Effector memory CD8-positive, alpha-beta T cell (primary cell): ENCODE data around the gene JAKMIP2.
"Not testable (repeated sequence)": the region's sequence is repeated elsewhere in the genome, so short reads cannot be mapped to it uniquely, and the experiment has no call there.

ENCODE experiments used
- ATAC-seq: fragments of 150-1000 bp; cut with Tn5 transposase; replicated peaks from 2 replicates; pipeline ENCODE4 v1.10.0; 2021; ENCODE audit warnings: mild to moderate bottlenecking, moderate library complexity
- DNase-seq, 3 experiments: peaks; one replicate each; pipeline ENCODE4 v3.0.0; 2021
- H3K27ac Mint-ChIP-seq, 2 donors: one replicate each; pipeline ENCODE4 v1.8.0; 2022; ENCODE audit warnings: mild to moderate bottlenecking in 2 of 2, mixed read lengths in 2 of 2, moderate library complexity in 2 of 2
- H3K27me3 Mint-ChIP-seq, 2 donors: one replicate each; pipeline ENCODE4 v1.8.0; 2022; ENCODE audit warnings: mixed read lengths in 2 of 2
- H3K36me3 Mint-ChIP-seq: one replicate; pipeline ENCODE4 v1.8.0; 2022; ENCODE audit warnings: mild to moderate bottlenecking, moderate library complexity, mixed read lengths; ENCODE audit not compliant: insufficient read depth
- H3K4me1 Mint-ChIP-seq, 2 donors: one replicate each; pipeline ENCODE4 v1.8.0; 2022; ENCODE audit warnings: low read depth in 2 of 2, mixed read lengths in 2 of 2
- H3K4me3 Mint-ChIP-seq, 2 donors: one replicate each; pipeline ENCODE4 v1.8.0; 2022; ENCODE audit warnings: mild to moderate bottlenecking in 2 of 2, mixed read lengths in 2 of 2, moderate library complexity in 2 of 2
- H3K9me3 Mint-ChIP-seq, 2 donors: one replicate each; pipeline ENCODE4 v1.8.0; 2022; ENCODE audit warnings: mixed read lengths in 2 of 2

Gene JAKMIP2

GRCh38 chr5:147805030-147805454 is 22.5 kb upstream of the JAKMIP2 start:
- no peaks in the 10 kb centered on the region for H3K27me3 Mint-ChIP-seq
- no peaks in the 10 kb centered on the region for H3K36me3 Mint-ChIP-seq
- no peaks in the 10 kb centered on the region for H3K9me3 Mint-ChIP-seq
- DNase-seq: peak; percentile 45 to 55 (median 45)
- H3K27ac Mint-ChIP-seq: peak overlapping the region; percentile 80 to 85
- H3K4me3 Mint-ChIP-seq: peak overlapping the region; percentile 29 to 52
- peaks cover 12 to 23% of the 10 kb centered on the region in 2 donors for H3K4me1 Mint-ChIP-seq
- ATAC-seq: peak; percentile 98

DNA sequence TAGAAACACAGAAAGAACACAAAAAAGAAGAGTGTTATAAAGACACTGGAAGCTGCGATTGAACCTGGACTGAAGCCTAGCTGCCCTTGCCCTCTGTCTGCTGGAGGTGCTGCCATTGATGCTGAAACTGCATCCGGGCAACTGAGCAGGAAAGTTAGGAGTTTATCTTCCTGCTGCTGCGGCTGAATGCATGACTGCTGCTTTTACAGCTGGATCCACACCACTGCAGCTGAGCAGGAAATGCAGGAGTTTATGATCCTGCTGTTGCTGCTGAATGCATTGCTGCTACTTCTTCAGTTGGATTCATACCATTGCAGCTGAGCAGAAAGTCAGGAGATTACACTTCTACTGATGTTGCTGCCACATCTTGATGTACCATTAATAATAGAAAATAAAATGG is 21.8 kb upstream of the JAKMIP2 start:
- Mint-ChIP-seq H3K27me3 (no peaks in the 10 kb centered on the region), H3K36me3 (no peaks in the 10 kb centered on the region), H3K4me1 (peaks cover 12 to 23% of the 10 kb centered on the region in 2 donors), H3K27ac (peak overlapping the region; percentile 80 to 85), H3K9me3 (no peaks in the 10 kb centered on the region), H3K4me3 (peak overlapping the region in 1 of 2 donors; percentile 52)
- ATAC-seq: no peak
- DNase-seq: no peak

DNA sequence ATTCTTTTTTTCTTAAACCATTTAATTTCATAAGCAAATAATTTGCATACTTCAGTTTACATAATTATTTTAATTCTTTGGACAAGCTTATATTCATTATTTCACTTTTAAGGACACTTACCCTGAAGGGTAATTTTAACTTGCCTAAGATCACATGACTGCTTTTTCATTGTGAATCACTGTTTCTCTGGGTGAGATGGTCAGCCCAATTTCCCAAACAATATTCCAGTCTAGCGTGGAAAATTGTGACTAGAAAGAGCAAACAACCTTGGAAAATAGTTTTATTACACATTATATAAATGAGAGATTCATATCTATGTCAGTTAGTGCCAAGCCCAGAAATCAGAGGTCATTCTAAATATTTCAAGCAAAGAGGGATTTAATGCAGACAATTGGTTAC is 21.4 kb upstream of the JAKMIP2 start:
- Mint-ChIP-seq H3K27me3 (no peaks in the 10 kb centered on the region), H3K27ac (peak overlapping the region in 1 of 2 donors; percentile 16), H3K36me3 (no peaks in the 10 kb centered on the region), H3K9me3 (no peaks in the 10 kb centered on the region), H3K4me3 (no peak overlapping the region), H3K4me1 (peaks cover 12 to 23% of the 10 kb centered on the region in 2 donors)
- DNase-seq: no peak
- no peak for ATAC-seq

DNA sequence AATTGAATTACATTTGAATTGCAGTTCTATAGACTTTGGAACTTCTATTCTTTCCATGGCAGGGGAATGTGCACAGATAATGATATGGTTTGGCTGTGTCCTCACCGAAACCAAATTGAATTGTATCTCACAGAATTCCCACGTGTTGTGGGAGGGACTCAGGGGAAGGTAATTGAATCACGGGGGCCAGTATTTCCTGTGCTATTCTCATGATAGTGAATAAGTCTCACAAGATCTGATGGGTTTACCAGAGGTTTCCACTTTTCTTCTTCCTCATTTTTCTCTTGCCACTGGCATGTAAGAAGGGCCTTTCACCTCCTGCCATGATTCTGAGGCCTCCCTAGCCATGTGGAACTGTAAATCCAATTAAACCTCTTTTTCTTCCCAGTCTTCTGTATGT is 20.6 kb upstream of the JAKMIP2 start:
- ATAC-seq, H3K4me3 Mint-ChIP-seq, H3K9me3 Mint-ChIP-seq, DNase-seq, H3K36me3 Mint-ChIP-seq, H3K27me3 Mint-ChIP-seq: not testable (repeated sequence)
- Mint-ChIP-seq H3K4me1 (peaks cover 12 to 23% of the 10 kb centered on the region in 2 donors), H3K27ac (peak overlapping the region in 1 of 2 donors; percentile 16)

GRCh38 chr5:147801461-147801860 is 18.9 kb upstream of the JAKMIP2 start:
- DNase-seq: no peak
- H3K4me3 Mint-ChIP-seq: no peak overlapping the region
- H3K9me3 Mint-ChIP-seq: no peaks in the 10 kb centered on the region
- H3K36me3 Mint-ChIP-seq: no peaks in the 10 kb centered on the region
- no peaks in the 10 kb centered on the region for H3K27me3 Mint-ChIP-seq
- no peak for ATAC-seq
- peaks cover 12 to 26% of the 10 kb centered on the region in 2 donors for H3K4me1 Mint-ChIP-seq
- H3K27ac Mint-ChIP-seq: no peak overlapping the region

- ATAC-seq: no peak
- peaks cover 5 to 7% of the 10 kb centered on the region in 2 donors for H3K27me3 Mint-ChIP-seq
- H3K36me3 Mint-ChIP-seq: no peaks in the 10 kb centered on the region
- no peak for DNase-seq
- H3K9me3 Mint-ChIP-seq: no peaks in the 10 kb centered on the region
- no peak overlapping the region for H3K4me3 Mint-ChIP-seq
- no peak overlapping the region for H3K27ac Mint-ChIP-seq
- peaks cover 12 to 23% of the 10 kb centered on the region in 2 donors for H3K4me1 Mint-ChIP-seq
These were observed 18.0 kb upstream of the JAKMIP2 start for GRCh38 chr5:147800491-147800890.

GRCh38 chr5:147796556-147797308 is 14.2 kb upstream of the JAKMIP2 start:
- DNase-seq (no peak), ATAC-seq (no peak)
- Mint-ChIP-seq H3K27ac (no peak overlapping the region), H3K9me3 (no peaks in the 10 kb centered on the region), H3K27me3 (peaks cover 8 to 11% of the 10 kb centered on the region in 2 donors), H3K36me3 (no peaks in the 10 kb centered on the region), H3K4me3 (no peak overlapping the region), H3K4me1 (peaks cover 0 to 4% of the 10 kb centered on the region in 2 donors)

- ATAC-seq (no peak), DNase-seq (no peak)
- Mint-ChIP-seq H3K9me3 (no peaks in the 10 kb centered on the region), H3K4me1 (no peaks in the 10 kb centered on the region), H3K36me3 (no peaks in the 10 kb centered on the region), H3K27me3 (peaks cover 7 to 11% of the 10 kb centered on the region in 2 donors), H3K27ac (no peak overlapping the region), H3K4me3 (no peak overlapping the region)
These were observed 8.7 kb upstream of the JAKMIP2 start for GRCh38 chr5:147791181-147791580.

DNA sequence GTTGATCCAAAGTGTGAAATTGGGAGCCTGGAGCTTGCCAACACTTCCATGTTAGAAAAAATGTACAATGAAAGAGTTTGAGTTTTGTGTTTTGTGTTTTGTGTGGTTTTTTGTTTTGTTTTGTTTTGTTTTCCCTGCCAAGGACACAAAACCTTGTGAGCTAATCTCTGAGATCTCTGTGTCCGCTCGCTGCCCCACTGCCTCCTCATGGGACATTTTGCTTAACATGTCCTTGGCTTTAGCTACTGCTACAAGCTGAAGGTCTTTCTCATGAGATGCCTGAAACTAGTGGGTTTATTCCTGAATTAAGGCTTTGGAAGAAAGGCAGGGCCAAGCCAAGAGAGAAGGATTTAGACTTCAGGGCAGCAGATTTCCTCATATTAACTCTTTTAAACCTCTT is 7.3 kb upstream of the JAKMIP2 start:
- Mint-ChIP-seq H3K4me1 (no peaks in the 10 kb centered on the region), H3K36me3 (no peaks in the 10 kb centered on the region), H3K4me3 (no peak overlapping the region), H3K27ac (no peak overlapping the region), H3K27me3 (no peaks in the 10 kb centered on the region), H3K9me3 (no peaks in the 10 kb centered on the region)
- ATAC-seq (no peak), DNase-seq (no peak)

DNA sequence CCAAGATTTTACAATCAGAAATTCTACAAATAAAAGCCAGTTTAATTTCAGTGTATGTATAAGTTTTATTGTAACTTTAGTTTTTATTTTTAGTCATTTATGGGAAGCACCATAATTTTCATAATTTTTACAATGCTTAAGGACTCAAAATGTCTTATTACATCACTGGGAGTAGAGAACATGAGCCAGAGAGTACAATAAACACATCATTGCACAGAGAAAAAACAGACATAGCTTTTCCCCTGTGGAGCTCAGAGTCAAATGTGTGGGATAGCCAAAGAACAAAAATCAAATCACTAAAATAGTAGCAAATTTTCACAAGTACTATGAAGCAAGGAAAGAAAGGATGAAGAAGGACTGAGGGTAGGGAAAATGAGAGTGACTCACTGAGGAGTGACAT is 5.5 kb upstream of the JAKMIP2 start:
- Mint-ChIP-seq H3K4me3 (no peak overlapping the region), H3K27ac (no peak overlapping the region), H3K9me3 (no peaks in the 10 kb centered on the region), H3K27me3 (no peaks in the 10 kb centered on the region), H3K4me1 (no peaks in the 10 kb centered on the region), H3K36me3 (no peaks in the 10 kb centered on the region)
- DNase-seq (no peak), ATAC-seq (no peak)

GRCh38 chr5:147786142-147786541 is 3.6 kb upstream of the JAKMIP2 start:
- H3K27me3 Mint-ChIP-seq: no peaks in the 10 kb centered on the region
- peaks cover 8% of the 10 kb centered on the region for H3K36me3 Mint-ChIP-seq
- H3K27ac Mint-ChIP-seq: no peak overlapping the region
- no peak for DNase-seq
- ATAC-seq: no peak
- peaks cover 11 to 14% of the 10 kb centered on the region in 2 donors for H3K4me1 Mint-ChIP-seq
- H3K4me3 Mint-ChIP-seq: no peak overlapping the region
- no peaks in the 10 kb centered on the region for H3K9me3 Mint-ChIP-seq

GRCh38 chr5:147784146-147784987 is 1.8 kb upstream of the JAKMIP2 start:
- H3K36me3 Mint-ChIP-seq: peaks cover 8% of the 10 kb centered on the region
- DNase-seq (no peak), ATAC-seq (no peak)
- no peak overlapping the region for H3K4me3 Mint-ChIP-seq
- peak overlapping the region in 1 of 2 donors; percentile 80 for H3K27ac Mint-ChIP-seq
- no peaks in the 10 kb centered on the region for H3K9me3 Mint-ChIP-seq
- no peaks in the 10 kb centered on the region for H3K27me3 Mint-ChIP-seq
- peaks cover 25 to 28% of the 10 kb centered on the region in 2 donors for H3K4me1 Mint-ChIP-seq

DNA sequence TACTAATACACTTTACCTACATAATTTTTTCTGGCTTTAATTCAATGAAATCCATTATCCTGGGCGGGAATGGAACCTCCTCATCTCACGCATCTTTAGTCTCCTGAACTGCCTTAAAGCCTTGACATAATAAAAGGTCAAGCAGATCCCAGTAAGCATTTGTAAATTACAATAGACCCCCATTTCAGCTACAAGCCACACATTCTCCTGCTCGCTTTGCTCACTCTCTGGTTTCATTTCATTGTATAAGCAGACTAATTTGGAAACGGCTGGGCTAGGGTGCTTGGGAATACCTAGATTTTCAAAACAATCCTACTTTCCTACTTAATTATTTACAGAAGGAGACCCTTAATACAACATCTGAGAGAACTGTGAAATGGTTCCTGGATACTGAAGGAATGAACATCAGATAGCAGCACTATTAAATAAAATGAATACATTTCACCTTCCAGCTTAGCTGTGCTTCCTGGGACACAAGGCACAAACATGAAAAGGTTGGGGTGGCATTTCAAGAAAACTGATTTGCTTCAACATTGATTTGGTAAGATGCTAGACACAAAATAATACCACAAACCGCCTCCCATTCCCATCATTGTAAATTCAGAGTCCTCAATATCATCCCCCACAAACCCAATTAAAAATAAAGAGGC is 1.5 kb downstream of the JAKMIP2 start:
- Mint-ChIP-seq H3K27ac (peak overlapping the region; percentile 95 to 99), H3K36me3 (peaks cover 8% of the 10 kb centered on the region)

More for the DNA sequence above, 1.5 kb downstream of the JAKMIP2 start:
- peaks cover 25 to 28% of the 10 kb centered on the region in 2 donors for H3K4me1 Mint-ChIP-seq
- H3K27me3 Mint-ChIP-seq: no peaks in the 10 kb centered on the region
- H3K4me3 Mint-ChIP-seq: peak overlapping the region; percentile 83 to 99
- ATAC-seq (no peak), DNase-seq (no peak)
- no peaks in the 10 kb centered on the region for H3K9me3 Mint-ChIP-seq
